Thoracic aorta (tissue), 2 donors: ENCODE results near the gene LILRA2. TPM values are rescaled to one million over a fixed set of nuclear protein-coding genes. Genes with fewer than 3 reads are reported as not detected.

ENCODE experiments used
- ATAC-seq: fragments of 150-250 bp; one replicate; pipeline ENCODE4 v1.8.0; 2017; ENCODE audit warnings: low read depth; ENCODE audit not compliant: insufficient number of reproducible peaks, low FRiP score
- DNase-seq: peaks from one replicate; pipeline ENCODE4 v3.0.0-alpha.2; 2020; ENCODE audit warnings: low spot score
- H3K27ac ChIP-seq, 2 donors: fragments of 200-600 bp; sonication (generic); 1 replicate in 1 of 2; 2 replicates in 1 of 2; pipeline ENCODE4 v1.5.1; 2016; ENCODE audit warnings: mild to moderate bottlenecking in 2 of 2, moderate library complexity in 2 of 2
- H3K27me3 ChIP-seq: fragments of 200-600 bp; sonication (generic); replicated peaks from 2 replicates; pipeline ENCODE4 v1.6.0; 2016; ENCODE audit warnings: mild to moderate bottlenecking; ENCODE audit not compliant: insufficient read depth
- H3K36me3 ChIP-seq: fragments of 200-600 bp; sonication (generic); one replicate; pipeline ENCODE4 v1.5.1; 2016
- H3K4me1 ChIP-seq, 2 donors: fragments of 200-600 bp; sonication (generic); 1 replicate in 1 of 2; 2 replicates in 1 of 2; pipeline versions ENCODE4 v1.5.1 to v1.6.0; 2016; ENCODE audit warnings: low read depth in 2 of 2, mild to moderate bottlenecking in 1 of 2; ENCODE audit not compliant: control insufficient read depth in 1 of 2
- H3K4me3 ChIP-seq: fragments of 200-600 bp; sonication (generic); 2 replicates; pipeline ENCODE4 v1.5.1; 2016; ENCODE audit warnings: mild to moderate bottlenecking
- H3K9me3 ChIP-seq: fragments of 200-600 bp; sonication (generic); 2 replicates; pipeline ENCODE4 v1.5.1; 2016
- CTCF ChIP-seq: fragments of 200-600 bp; sonication (generic); IDR thresholded peaks from one replicate; pipeline ENCODE4 v1.5.1; 2019; ENCODE audit warnings: antibody characterized with exemption
- total RNA-seq, 2 donors: library from RNA; depleted of rRNA; stranded (reverse); fragments of >200 nt; gene quantifications; one replicate each; pipeline versions ENCODE4 v1.1.0 to v1.2.3, GENCODE V29; 2016

The LILRA2 gene
- total RNA-seq, 2 donors from 2014 or later, result 0.68 to 3.1 TPM

GRCh38 chr19:54606230-54606629 is 32.6 kb downstream of the LILRA2 start:
- DNase-seq (no peak), ATAC-seq (no peak)
- Histone ChIP-seq H3K4me1 (no peaks in the 10 kb centered on the region), H3K27me3 (no peaks in the 10 kb centered on the region), H3K4me3 (no peak overlapping the region), H3K9me3 (no peaks in the 10 kb centered on the region), H3K36me3 (no peaks in the 10 kb centered on the region), H3K27ac (no peak overlapping the region)
- no peak for TF ChIP-seq CTCF

- no peaks in the 10 kb centered on the region for H3K27me3 ChIP-seq
- no peaks in the 10 kb centered on the region for H3K36me3 ChIP-seq
- H3K4me1 ChIP-seq, result no peaks in the 10 kb centered on the region
- DNase-seq (no peak), ATAC-seq (no peak)
- no peaks in the 10 kb centered on the region for H3K9me3 ChIP-seq
- TF ChIP-seq CTCF, result no peak
- H3K4me3 ChIP-seq, result no peak overlapping the region
- H3K27ac ChIP-seq, result no peak overlapping the region
Measured at GRCh38 chr19:54606891-54607784, 33.5 kb downstream of the LILRA2 start.

- Histone ChIP-seq H3K4me3 (no peak overlapping the region), H3K9me3 (no peaks in the 10 kb centered on the region), H3K4me1 (no peaks in the 10 kb centered on the region), H3K36me3 (no peaks in the 10 kb centered on the region), H3K27ac (no peak overlapping the region), H3K27me3 (no peaks in the 10 kb centered on the region)
- DNase-seq, result no peak
- TF ChIP-seq CTCF, result no peak
- no peak for ATAC-seq
Measured at GRCh38 chr19:54607785-54608150, 34.2 kb downstream of the LILRA2 start.

GRCh38 chr19:54608205-54608604 is 34.6 kb downstream of the LILRA2 start:
- Histone ChIP-seq H3K4me1 (no peaks in the 10 kb centered on the region), H3K4me3 (no peak overlapping the region), H3K9me3 (no peaks in the 10 kb centered on the region), H3K27ac (no peak overlapping the region), H3K27me3 (no peaks in the 10 kb centered on the region), H3K36me3 (no peaks in the 10 kb centered on the region)
- DNase-seq, result no peak
- no peak for ATAC-seq
- no peak for TF ChIP-seq CTCF

GRCh38 chr19:54608792-54609191 is 35.2 kb downstream of the LILRA2 start:
- DNase-seq (no peak), ATAC-seq (no peak)
- no peak for TF ChIP-seq CTCF
- Histone ChIP-seq H3K36me3 (no peaks in the 10 kb centered on the region), H3K9me3 (no peaks in the 10 kb centered on the region), H3K4me1 (no peaks in the 10 kb centered on the region), H3K27me3 (no peaks in the 10 kb centered on the region), H3K4me3 (no peak overlapping the region), H3K27ac (no peak overlapping the region)
